H1 (cell line): ENCODE data around the gene RHOC. TPM values are rescaled to one million over a fixed set of nuclear protein-coding genes. Genes with fewer than 3 reads are reported as not detected.

Experiments used
- CTCF ChIA-PET: fragments of 300-600 bp; sonication (Branson Sonifier 250); formaldehyde crosslinking; loops from one replicate; lab custom pipeline; 2021; ENCODE audit not compliant: partially characterized antibody; lab: Charles Lee
- POLR2A ChIA-PET: fragments of 300-600 bp; sonication (Branson Sonifier 250); formaldehyde crosslinking; loops from one replicate; lab custom pipeline; 2021; ENCODE audit warnings: inconsistent platforms; ENCODE audit not compliant: partially characterized antibody; lab: Charles Lee
- DNase-seq, 2 experiments: peaks; one replicate each; pipeline versions ENCODE4 v3.0.0 to v3.0.0-alpha.2; 2010 to 2022; ENCODE audit warnings: low spot score in 2 of 2, low read depth in 1 of 2, mixed read lengths in 1 of 2
- FAIRE-seq: peaks from 2 replicates; lab custom pipeline; 2011; peaks lifted over from hg19 to GRCh38; lab: Jason Lieb, UNC
- H2AFZ ChIP-seq: 2 replicates; pipeline ENCODE4 v1.8.1; 2012; ENCODE audit warnings: low read length, inconsistent platforms
- H2AK5ac ChIP-seq: 2 replicates; pipeline ENCODE4 v1.6.1; 2013; ENCODE audit warnings: low read depth, low read length
- H2BK120ac ChIP-seq: replicated peaks from 2 replicates; pipeline ENCODE3; 2013; ENCODE audit warnings: low read depth, low read length, inconsistent platforms
- H2BK12ac ChIP-seq: 2 replicates; pipeline ENCODE4 v1.6.1; 2013; ENCODE audit warnings: low read depth, low read length
- H2BK15ac ChIP-seq: 2 replicates; pipeline ENCODE4 v1.6.1; 2013; ENCODE audit warnings: low read length
- H2BK20ac ChIP-seq: 2 replicates; pipeline ENCODE4 v1.6.1; 2013; ENCODE audit warnings: low read length
- H2BK5ac ChIP-seq: 2 replicates; pipeline ENCODE4 v1.6.1; 2013; ENCODE audit warnings: low read depth, low read length
- H3K14ac ChIP-seq: 2 replicates; pipeline ENCODE4 v1.6.1; 2013; ENCODE audit warnings: inconsistent platforms; ENCODE audit not compliant: insufficient read length
- H3K18ac ChIP-seq: 2 replicates; pipeline ENCODE4 v1.6.1; 2013; ENCODE audit warnings: low read length; ENCODE audit errors: extremely low read depth
- H3K23ac ChIP-seq: 2 replicates; pipeline ENCODE4 v1.6.1; 2013; ENCODE audit warnings: inconsistent platforms; ENCODE audit not compliant: insufficient read length
- H3K23me2 ChIP-seq: 2 replicates; pipeline ENCODE4 v1.6.1; 2013; ENCODE audit warnings: low read depth, low read length
- H3K27ac ChIP-seq: 2 replicates; pipeline ENCODE4 v1.6.1; 2011; ENCODE audit warnings: low read depth, low read length, inconsistent platforms
- H3K27me3 ChIP-seq, 4 experiments: replicated peaks in 1 of 4; 1 replicate in 1 of 4; 2 replicates in 3 of 4; pipeline versions ENCODE4 v1.6.1 to v1.8.1; 2011 to 2013; ENCODE audit warnings: low read length in 3 of 4, mild to moderate bottlenecking in 3 of 4, inconsistent platforms in 2 of 4, mixed read lengths in 2 of 4, moderate library complexity in 1 of 4; ENCODE audit not compliant: control insufficient read depth in 3 of 4, insufficient read depth in 3 of 4; ENCODE audit errors: extremely low read depth in 1 of 4
- H3K36me3 ChIP-seq, 4 experiments: 2 replicates each; pipeline versions ENCODE4 v1.6.1 to v1.8.1; 2011 to 2013; ENCODE audit warnings: mild to moderate bottlenecking in 4 of 4, low read length in 3 of 4, moderate library complexity in 2 of 4, control low read depth in 1 of 4, inconsistent platforms in 1 of 4; ENCODE audit not compliant: insufficient read depth in 4 of 4, control insufficient read depth in 2 of 4
- H3K4ac ChIP-seq: replicated peaks from 2 replicates; pipeline ENCODE3; 2013; ENCODE audit warnings: low read length, low read depth, mixed read lengths, inconsistent platforms; ENCODE audit not compliant: insufficient read length
- H3K4me1 ChIP-seq, 4 experiments: replicated peaks in 1 of 4; 1 replicate in 1 of 4; 2 replicates in 3 of 4; pipeline versions ENCODE4 v1.6.1 to v1.8.1; 2011 to 2013; ENCODE audit warnings: low read length in 3 of 4, inconsistent platforms in 2 of 4, mixed read lengths in 1 of 4; ENCODE audit not compliant: insufficient read depth in 4 of 4, control insufficient read depth in 3 of 4
- H3K4me2 ChIP-seq, 2 experiments: 2 replicates each; pipeline versions ENCODE4 v1.6.1 to v1.8.1; 2011 to 2013; ENCODE audit warnings: low read depth in 2 of 2, low read length in 2 of 2, control low read depth in 1 of 2, inconsistent platforms in 1 of 2, mild to moderate bottlenecking in 1 of 2; ENCODE audit not compliant: insufficient read depth in 1 of 2
- H3K4me3 ChIP-seq, 4 experiments: fragments of 200-600, 300-600 bp in 1 of 4; sonication (generic), shearing (Covaris generic), sonication (Bioruptor Twin) in 1 of 4; 2 replicates each; pipeline versions ENCODE4 v1.5.1 to v1.8.1; 2011 to 2016; ENCODE audit warnings: low read length in 4 of 4, low read depth in 3 of 4, control low read depth in 2 of 4, inconsistent platforms in 2 of 4, mild to moderate bottlenecking in 2 of 4, mixed read lengths in 1 of 4, moderate library complexity in 1 of 4; ENCODE audit not compliant: insufficient read depth in 2 of 4; ENCODE audit errors: extremely low read depth in 1 of 4
- H3K56ac ChIP-seq: replicated peaks from 2 replicates; pipeline ENCODE3; 2013; ENCODE audit warnings: low read depth, mild to moderate bottlenecking, mixed read lengths, low read length, inconsistent platforms; ENCODE audit not compliant: insufficient read length
- H3K79me1 ChIP-seq: 2 replicates; pipeline ENCODE4 v1.6.1; 2013; ENCODE audit warnings: low read depth, low read length, control low read depth
- H3K79me2 ChIP-seq, 2 experiments: 2 replicates each; pipeline versions ENCODE4 v1.6.1 to v1.8.1; 2012 to 2013; ENCODE audit warnings: low read length in 2 of 2, mild to moderate bottlenecking in 2 of 2, inconsistent platforms in 1 of 2; ENCODE audit not compliant: insufficient read depth in 2 of 2, control insufficient read depth in 1 of 2
- H3K9ac ChIP-seq, 4 experiments: replicated peaks in 1 of 4; 1 replicate in 1 of 4; 2 replicates in 3 of 4; pipeline versions ENCODE4 v1.6.1 to v1.8.1; 2011 to 2013; ENCODE audit warnings: low read depth in 3 of 4, low read length in 3 of 4, control low read depth in 2 of 4, mild to moderate bottlenecking in 2 of 4, moderate library complexity in 2 of 4, inconsistent platforms in 1 of 4; ENCODE audit errors: extremely low read depth in 1 of 4
- H3K9me3 ChIP-seq, 2 experiments: 2 replicates each; pipeline versions ENCODE4 v1.6.1 to v1.8.1; 2012 to 2013; ENCODE audit warnings: mild to moderate bottlenecking in 2 of 2, moderate library complexity in 2 of 2, control low read depth in 1 of 2, inconsistent platforms in 1 of 2, low read depth in 1 of 2, low read length in 1 of 2, mixed read lengths in 1 of 2; ENCODE audit not compliant: insufficient read depth in 2 of 2
- H4K20me1 ChIP-seq, 2 experiments: replicated peaks in 1 of 2; 2 replicates each; pipeline versions ENCODE3 to v1.8.1; 2011 to 2013; ENCODE audit warnings: inconsistent platforms in 2 of 2, low read length in 2 of 2, mild to moderate bottlenecking in 1 of 2; ENCODE audit not compliant: insufficient read depth in 2 of 2, control insufficient read depth in 1 of 2
- H4K5ac ChIP-seq: 2 replicates; pipeline ENCODE4 v1.6.1; 2013; ENCODE audit warnings: low read length, low read depth, mixed read lengths, inconsistent platforms; ENCODE audit not compliant: insufficient read length
- H4K8ac ChIP-seq: 2 replicates; pipeline ENCODE4 v1.8.0; 2013; ENCODE audit warnings: mild to moderate bottlenecking, moderate library complexity, low read length, inconsistent platforms; ENCODE audit not compliant: insufficient read depth; ENCODE audit errors: extremely low read depth
- H4K91ac ChIP-seq: replicated peaks from 2 replicates; pipeline ENCODE3; 2013; ENCODE audit warnings: low read length, mixed read lengths, inconsistent platforms; ENCODE audit not compliant: insufficient read length
- BACH1 ChIP-seq: IDR thresholded peaks from 2 replicates; pipeline ENCODE4 v1.6.1; 2012; ENCODE audit warnings: low read length, improper control_type of control experiment
- CHD1 ChIP-seq: IDR thresholded peaks from 2 replicates; pipeline ENCODE4 v1.6.1; 2012; ENCODE audit warnings: low read depth, low read length, improper control_type of control experiment
- CHD2 ChIP-seq: IDR thresholded peaks from 2 replicates; pipeline ENCODE4 v1.6.1; 2012; ENCODE audit warnings: low read length, improper control_type of control experiment
- CTBP2 ChIP-seq: IDR thresholded peaks from 2 replicates; pipeline ENCODE4 v1.7.0; 2011; ENCODE audit warnings: borderline replicate concordance, mild to moderate bottlenecking, moderate library complexity, mixed read lengths, low read length; ENCODE audit not compliant: insufficient read depth, insufficient read length
- HDAC2 ChIP-seq, 2 experiments: fragments of 300-600 bp in 1 of 2; sonication (generic) in 1 of 2; IDR thresholded peaks; 2 replicates each; pipeline ENCODE4 v1.6.1; 2011 to 2012; ENCODE audit warnings: low read depth in 2 of 2, low read length in 2 of 2, mild to moderate bottlenecking in 2 of 2, moderate library complexity in 2 of 2, borderline replicate concordance in 1 of 2, inconsistent platforms in 1 of 2
- RFX5 ChIP-seq: IDR thresholded peaks from 2 replicates; pipeline ENCODE4 v1.6.1; 2011; ENCODE audit warnings: low read depth, low read length, improper control_type of control experiment, borderline replicate concordance
- SAP30 ChIP-seq: fragments of 300-600 bp; sonication (generic); IDR thresholded peaks from 2 replicates; pipeline ENCODE4 v1.7.1; 2012; ENCODE audit warnings: low read length, moderate library complexity, mild to moderate bottlenecking, inconsistent platforms; ENCODE audit not compliant: insufficient read depth, insufficient replicate concordance
- SIX5 ChIP-seq: IDR thresholded peaks from 2 replicates; pipeline ENCODE4 v1.6.1; 2011; ENCODE audit warnings: mild to moderate bottlenecking, low read depth, low read length
- SP1 ChIP-seq: IDR thresholded peaks from 2 replicates; pipeline ENCODE4 v1.6.1; 2011; ENCODE audit warnings: low read depth, low read length
- TAF7 ChIP-seq: optimal IDR thresholded peaks from 2 replicates; pipeline ENCODE3; 2011; ENCODE audit warnings: low read depth, mild to moderate bottlenecking, inconsistent platforms, low read length, moderate library complexity, borderline replicate concordance
- TEAD4 ChIP-seq: IDR thresholded peaks from 2 replicates; pipeline ENCODE4 v1.6.1; 2012; ENCODE audit warnings: low read depth, low read length, inconsistent platforms, mixed read lengths
- YY1 ChIP-seq: IDR thresholded peaks from 2 replicates; pipeline ENCODE4 v1.6.1; 2011; ENCODE audit warnings: low read depth, mild to moderate bottlenecking, low read length
- WGBS, 2 experiments: shearing (Covaris generic) in 1 of 2; methylation state at CpG; one replicate each; pipeline versions ENCODE4 v1.1.6 to v1.1.7; 2013 to 2015; ENCODE audit warnings: low lambda C conversion rate in 2 of 2, mixed read lengths in 2 of 2, inconsistent platforms in 1 of 2, low coverage in 1 of 2, missing lambda C conversion rate in 1 of 2; ENCODE audit not compliant: insufficient replicate concordance in 2 of 2, insufficient coverage in 1 of 2, insufficient read length in 1 of 2; ENCODE audit errors: extremely low coverage in 1 of 2, missing lambda C conversion rate in 1 of 2; 5-methylcytosine and 5-hydroxymethylcytosine counted together
- polyA plus RNA-seq, 7 experiments: library from polyadenylated mRNA; depleted of rRNA in 3 of 7; stranded (reverse) in 5 of 7; unstranded in 2 of 7; fragments of >200 nt in 5 of 7; fragments of 200-250 nt in 2 of 7; gene quantifications; 1 replicate in 5 of 7; 2 replicates in 1 of 7; 4 replicates in 1 of 7; pipeline versions ENCODE4 v1.2.1 to v1.2.3, GENCODE V29; 2011 to 2013; ENCODE audit warnings: missing spikeins in 2 of 7, mixed read lengths in 2 of 7
- total RNA-seq: library from RNA; stranded (reverse); fragmentation: NEBNext Ultra II Directional; extraction: Animal tissue kit (Norgen Biotek cat#: 25700); gene quantifications from 2 replicates; pipeline ENCODE4 v1.2.1, GENCODE V29; 2021
- TF ChIP-seq, protein P1 (sequence below): IDR thresholded peaks from 2 replicates; pipeline ENCODE4 v1.6.1; 2011; ENCODE audit warnings: low read depth, mild to moderate bottlenecking, low read length; ENCODE audit not compliant: insufficient read depth

RHOC gene
- total and polyA plus RNA-seq, 2 of the 8 experiments (the other 6 are each of a cell fraction or from before 2014, with no cell fraction given): 53.6 to 97.5 TPM

DNA sequence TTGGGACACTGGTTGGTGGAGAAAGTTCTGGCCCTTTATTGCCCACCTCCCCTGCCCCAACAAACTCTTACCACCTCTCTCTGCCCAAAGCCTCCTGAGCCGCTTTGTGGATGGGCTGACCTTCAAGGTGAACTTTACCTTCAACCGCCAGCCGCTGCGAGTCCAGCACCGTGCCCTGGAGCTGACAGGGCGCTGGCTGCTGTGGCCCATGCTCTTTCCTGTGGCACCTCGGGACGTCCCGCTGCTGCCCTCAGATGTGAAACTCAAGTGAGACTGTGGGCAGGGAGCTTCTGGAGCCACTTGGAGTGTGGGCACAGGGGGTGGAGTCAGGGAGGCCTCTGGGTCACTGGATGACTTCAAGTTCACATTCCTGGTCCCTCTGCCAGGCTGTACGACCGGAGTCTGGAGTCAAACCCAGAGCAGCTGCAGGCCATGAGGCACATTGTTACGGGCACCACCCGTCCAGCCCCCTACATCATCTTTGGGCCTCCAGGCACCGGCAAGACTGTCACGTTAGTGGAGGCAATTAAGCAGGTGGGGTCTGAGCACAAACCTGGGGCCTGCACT, 12.5 kb downstream of the RHOC start:
- Histone ChIP-seq H4K20me1 (peaks cover 2 to 16% of the 10 kb centered on the region in 2 experiments), H3K18ac (no peak overlapping the region), H3K4me3 (no peak overlapping the region), H2AFZ (no peak overlapping the region), H2BK120ac (no peak overlapping the region), H3K14ac (no peak overlapping the region), H3K79me1 (no peaks in the 10 kb centered on the region), H3K4ac (no peak overlapping the region), H3K4me1 (peaks cover 0 to 13% (median 5%) of the 10 kb centered on the region in 4 experiments; a peak in 4 of 7 replicates), H3K23ac (no peak overlapping the region), H3K27ac (no peak overlapping the region), H2AK5ac (no peak overlapping the region), H2BK12ac (no peak overlapping the region), H3K9me3 (no peaks in the 10 kb centered on the region), H3K79me2 (no peaks in the 10 kb centered on the region), H3K4me2 (no peak overlapping the region), H4K8ac (no peak overlapping the region), H2BK5ac (no peak overlapping the region), H4K5ac (no peak overlapping the region), H3K56ac (no peak overlapping the region), H3K36me3 (peaks cover 22 to 56% (median 32%) of the 10 kb centered on the region in 4 experiments), H2BK15ac (no peak overlapping the region), H3K23me2 (no peaks in the 10 kb centered on the region), H3K27me3 (peaks cover 0 to 2% (median 0%) of the 10 kb centered on the region in 4 experiments; a peak in 1 of 7 replicates), H2BK20ac (no peak overlapping the region), H3K9ac (no peak overlapping the region), H4K91ac (no peak overlapping the region)
- ChIA-PET CTCF (interaction anchor here (1.2 kb wide), 1 partner anchor 9 kb away, joined by 7 read pairs; no protein-coding TSS in a partner anchor), POLR2A (interaction anchor here (3.4 to 6.8 kb wide), 2 partner anchors 9 to 21 kb away, joined by 23 to 76 read pairs; partner anchors contain the start of gene MOV10)
- WGBS, 2 experiments: 92% methylated on average over 15 of the region's 15 CpGs; no CpG with 5 or more reads in 1 of the 2 experiments
- DNase-seq (no peak), FAIRE-seq (no peak)
- no peak for TF ChIP-seq SIX5
- no peak for TF ChIP-seq YY1
- no peak for TF ChIP-seq SP1
- no peak for TF ChIP-seq HDAC2 (IDR thresholded peaks at IDR 0.05; ENCODE audit: borderline replicate concordance in 1 of 2, low read depth in 2 of 2, low read length in 2 of 2)
- no peak for TF ChIP-seq RFX5
- TF ChIP-seq CHD1: no peak
- no peak for TF ChIP-seq BACH1
- TF ChIP-seq CHD2: no peak
- TF ChIP-seq SAP30: no peak
- TF ChIP-seq, protein P1, sequence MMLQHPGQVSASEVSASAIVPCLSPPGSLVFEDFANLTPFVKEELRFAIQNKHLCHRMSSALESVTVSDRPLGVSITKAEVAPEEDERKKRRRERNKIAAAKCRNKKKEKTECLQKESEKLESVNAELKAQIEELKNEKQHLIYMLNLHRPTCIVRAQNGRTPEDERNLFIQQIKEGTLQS: no peak
- TF ChIP-seq TEAD4: no peak
- no peak for TF ChIP-seq CTBP2
- TF ChIP-seq TAF7: no peak
